GOT3 (cell line): Measurements from ENCODE around the gene ZBTB7C.

ENCODE experiments used
- DNase-seq: peaks from one replicate; lab custom pipeline; 2025; ENCODE audit warnings: mixed read lengths; lab: John Stamatoyannopoulos, UW

The ZBTB7C gene

GRCh38 chr18:48324651-48325050 lies 84.5 kb downstream of the ZBTB7C start:
- no peak for DNase-seq

- DNase-seq = no peak
Observed at GRCh38 chr18:48323151-48323550, 86.0 kb downstream of the ZBTB7C start.

- no peak for DNase-seq
Observed at GRCh38 chr18:48321536-48321935, 87.6 kb downstream of the ZBTB7C start.

- no peak for DNase-seq
Observed at GRCh38 chr18:48321121-48321520, 88.1 kb downstream of the ZBTB7C start.

GRCh38 chr18:48320639-48320945 lies 88.6 kb downstream of the ZBTB7C start:
- no peak for DNase-seq

- no peak for DNase-seq
Observed at GRCh38 chr18:48319801-48320638, 89.2 kb downstream of the ZBTB7C start.

GRCh38 chr18:48318436-48318835 lies 90.7 kb downstream of the ZBTB7C start:
- DNase-seq = no peak

GRCh38 chr18:48317781-48318381 lies 91.3 kb downstream of the ZBTB7C start:
- DNase-seq = no peak

- no peak for DNase-seq
Observed at GRCh38 chr18:48316177-48316576, 93.0 kb downstream of the ZBTB7C start.

- DNase-seq = no peak
Observed at GRCh38 chr18:48314690-48315089, 94.5 kb downstream of the ZBTB7C start.

- no peak for DNase-seq
Observed at GRCh38 chr18:48313792-48314191, 95.4 kb downstream of the ZBTB7C start.

- no peak for DNase-seq
Observed at GRCh38 chr18:48312066-48312465, 97.1 kb downstream of the ZBTB7C start.

- no peak for DNase-seq
Observed at GRCh38 chr18:48310999-48311398, 98.2 kb downstream of the ZBTB7C start.

GRCh38 chr18:48310353-48310752 lies 98.8 kb downstream of the ZBTB7C start:
- DNase-seq = no peak

GRCh38 chr18:48308755-48309575 lies 100.2 kb downstream of the ZBTB7C start:
- no peak for DNase-seq

GRCh38 chr18:48308027-48308635 lies 101.1 kb downstream of the ZBTB7C start:
- no peak for DNase-seq

- no peak for DNase-seq
Observed at GRCh38 chr18:48306838-48307237, 102.3 kb downstream of the ZBTB7C start.

- no peak for DNase-seq
Observed at GRCh38 chr18:48304906-48305693, 104.1 kb downstream of the ZBTB7C start.

- no peak for DNase-seq
Observed at GRCh38 chr18:48303883-48304282, 105.3 kb downstream of the ZBTB7C start.

GRCh38 chr18:48302736-48303135 lies 106.4 kb downstream of the ZBTB7C start:
- no peak for DNase-seq

GRCh38 chr18:48300463-48300961 lies 108.7 kb downstream of the ZBTB7C start:
- no peak for DNase-seq
